GM18519 (cell line): ENCODE results near the gene ATG4B.

Experiments used
- ATAC-seq: cut with Tn5 transposase; IDR thresholded peaks from one replicate; pipeline ENCODE4 v1.9.1; 2021; ENCODE audit warnings: mild to moderate bottlenecking, moderate library complexity; ENCODE audit not compliant: unreplicated experiment, low FRiP score

Gene ATG4B

GRCh38 chr2:241612156-241613016, 25.1 kb upstream of the ATG4B start:
- ATAC-seq, result no peak

DNA sequence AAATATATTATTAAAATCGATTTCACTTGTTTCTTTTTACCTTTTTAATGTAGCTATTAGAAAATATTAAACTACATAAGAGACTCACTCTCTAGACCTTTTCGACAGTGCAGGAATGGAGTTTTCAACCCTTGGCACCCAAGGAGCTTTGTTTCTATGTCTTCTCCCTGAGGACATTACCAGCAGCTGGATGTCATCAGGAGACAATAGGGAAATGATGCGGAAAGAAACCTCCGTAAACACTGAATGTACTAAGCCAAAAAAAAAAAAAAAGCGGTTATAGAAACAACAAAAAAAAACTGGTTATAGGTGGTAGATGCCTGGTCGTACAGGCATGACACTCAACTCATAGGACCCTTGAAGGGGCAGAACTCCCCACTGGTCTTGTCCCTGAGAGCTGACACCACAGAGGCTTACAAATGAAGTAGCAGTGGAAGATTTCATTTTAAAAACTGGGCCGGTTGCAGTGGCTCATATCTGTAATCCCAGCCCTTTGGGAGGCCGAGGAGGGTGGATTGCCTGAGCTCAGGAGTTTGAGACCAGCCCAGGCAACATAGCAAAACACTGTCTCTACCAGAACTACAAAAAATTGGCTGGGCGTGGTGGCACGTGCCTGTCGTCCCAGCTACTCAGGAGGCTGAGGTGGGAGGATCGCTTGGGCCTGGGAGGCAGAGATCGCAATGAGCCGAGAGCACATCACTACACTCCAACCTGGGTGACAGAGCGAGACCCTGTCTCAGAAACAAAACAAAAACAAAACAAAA, 24.3 kb upstream of the ATG4B start:
- no peak for ATAC-seq

DNA sequence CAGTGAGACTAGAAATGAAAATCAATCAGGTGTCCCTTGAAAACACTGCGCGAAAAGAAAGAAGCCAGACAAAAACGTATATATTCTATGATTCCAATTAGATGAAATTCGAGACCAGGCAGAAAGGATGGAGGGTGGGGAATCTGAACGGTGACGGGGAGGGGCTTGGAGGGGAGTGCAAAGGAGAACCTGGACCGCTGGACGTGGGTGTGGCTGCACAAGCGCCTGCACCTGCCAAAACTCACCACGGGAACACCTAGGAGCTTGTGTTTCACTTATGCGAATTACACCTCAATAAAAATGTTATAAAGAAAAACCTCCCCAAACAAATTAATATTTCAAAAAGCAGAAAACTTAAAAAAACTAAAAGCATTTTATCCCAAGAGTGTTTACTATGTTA, 22.5 kb upstream of the ATG4B start:
- no peak for ATAC-seq

GRCh38 chr2:241615522-241616052, 21.9 kb upstream of the ATG4B start:
- no peak for ATAC-seq

DNA sequence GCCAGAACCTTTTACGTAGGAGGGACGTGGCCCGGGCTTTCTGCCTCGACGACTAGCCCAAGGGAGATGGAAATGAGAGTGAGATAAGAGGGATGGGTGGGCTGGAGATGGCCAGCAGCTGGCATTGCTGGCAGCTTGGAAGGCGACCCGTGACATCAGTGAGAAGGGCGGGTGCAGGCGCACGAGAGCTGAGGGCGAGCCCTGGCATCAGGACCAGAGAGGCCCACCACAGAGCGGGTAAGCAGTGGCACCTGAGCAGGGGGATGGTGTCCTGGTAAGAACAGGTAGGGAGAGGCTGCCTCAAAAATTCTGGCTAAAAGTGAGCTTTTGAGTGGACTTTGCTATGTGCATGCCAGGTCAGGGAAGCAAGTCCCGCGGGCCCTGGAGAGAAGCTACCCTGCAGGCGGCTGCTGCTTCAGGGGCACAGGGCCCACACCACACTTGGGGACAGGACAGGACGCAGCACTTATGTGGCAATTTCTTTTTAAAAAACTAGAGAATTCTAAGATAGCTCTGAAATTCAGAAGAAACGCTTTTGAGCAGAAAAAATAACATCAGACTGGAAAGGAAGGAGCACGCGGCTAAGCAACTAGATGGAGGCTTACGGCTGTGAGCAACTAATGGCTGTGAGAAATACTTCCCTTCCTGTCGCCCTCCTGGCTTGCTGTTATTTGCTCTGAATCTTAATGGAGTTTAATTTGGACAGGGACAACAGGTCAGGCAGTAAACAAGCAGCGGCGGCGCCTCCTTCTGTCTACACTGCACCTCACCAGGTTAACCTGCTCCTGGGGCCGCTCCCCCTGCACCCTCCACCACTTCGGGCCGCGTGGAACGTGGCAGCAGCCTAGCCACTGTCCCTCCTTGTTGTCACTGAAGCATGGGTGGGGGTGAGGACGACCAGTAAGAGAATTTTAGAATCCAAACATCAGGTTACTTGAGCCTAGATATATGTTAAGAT, 21.0 kb upstream of the ATG4B start:
- no peak for ATAC-seq

- ATAC-seq, result no peak
These were observed 19.9 kb upstream of the ATG4B start for GRCh38 chr2:241617431-241618154.

DNA sequence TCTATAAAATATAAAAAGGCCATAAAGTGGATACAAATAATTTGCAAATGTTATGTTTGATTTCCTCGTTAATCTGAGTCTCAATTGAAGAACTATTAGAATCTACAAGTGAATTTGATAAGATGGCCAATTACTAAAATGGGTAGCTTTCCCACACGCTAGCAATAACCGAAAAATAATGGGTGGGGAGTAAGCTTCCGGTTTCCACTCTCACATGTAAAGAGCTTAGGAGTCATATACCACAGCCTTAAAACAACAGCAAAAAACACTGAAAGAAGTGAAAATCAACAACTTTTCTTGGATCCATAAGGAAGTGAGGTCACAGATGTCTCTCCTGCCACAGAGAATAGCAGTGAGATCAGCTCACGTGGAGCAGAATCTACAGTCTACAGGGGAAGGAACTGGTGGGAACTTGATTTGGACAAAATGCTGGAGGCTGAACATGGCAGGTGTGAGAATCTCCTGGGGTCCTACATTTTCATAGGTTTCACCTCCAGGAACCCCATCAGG, 19.1 kb upstream of the ATG4B start:
- ATAC-seq, result no peak

GRCh38 chr2:241618829-241619228, 18.7 kb upstream of the ATG4B start:
- ATAC-seq, result no peak

GRCh38 chr2:241619597-241620418, 17.7 kb upstream of the ATG4B start:
- ATAC-seq, result no peak

GRCh38 chr2:241620419-241620769, 17.1 kb upstream of the ATG4B start:
- no peak for ATAC-seq

- ATAC-seq, result no peak
These were observed 9.8 kb upstream of the ATG4B start for GRCh38 chr2:241627675-241628074.

GRCh38 chr2:241629762-241630435, 7.6 kb upstream of the ATG4B start:
- no peak for ATAC-seq

DNA sequence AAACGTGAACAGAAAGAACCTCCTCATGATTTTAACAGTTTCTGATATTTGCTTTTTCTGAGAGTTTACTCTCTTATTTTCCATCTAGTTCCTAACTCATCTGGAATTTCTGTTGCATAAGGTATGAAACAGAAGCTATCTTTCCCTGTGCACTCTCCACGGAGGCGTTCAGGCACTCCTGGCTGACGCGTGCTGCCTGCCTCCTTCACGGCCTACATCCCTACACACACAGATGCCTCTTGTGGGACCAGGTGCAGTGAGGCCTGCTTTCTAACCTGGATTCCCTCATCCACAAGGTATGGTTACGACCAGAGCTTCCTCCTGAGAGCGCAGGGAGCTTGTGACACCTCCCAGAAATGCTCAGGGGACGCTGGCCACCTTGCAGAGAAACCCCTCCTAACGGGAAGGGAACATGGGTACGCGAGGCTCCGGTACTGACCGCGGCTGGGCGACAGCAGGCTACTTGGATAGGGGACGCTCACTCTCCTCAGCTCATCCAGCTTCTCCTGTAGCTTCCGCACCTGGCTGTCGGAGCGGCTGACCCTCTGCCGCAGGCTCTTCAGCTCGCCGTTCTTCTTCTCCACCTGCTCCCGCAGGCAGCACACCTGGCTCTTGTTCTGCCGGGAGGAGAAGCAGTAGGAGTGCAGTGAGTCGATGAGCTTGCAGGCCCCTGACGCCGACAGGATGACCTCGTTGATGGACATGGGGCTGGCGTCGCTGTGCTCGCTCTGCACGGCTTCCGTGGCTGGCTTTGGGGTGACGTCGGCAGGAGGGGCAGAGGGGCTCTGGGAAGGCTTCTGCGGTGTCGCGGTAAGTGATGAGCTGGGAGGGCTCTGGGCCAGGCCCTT, 4.8 kb upstream of the ATG4B start:
- no peak for ATAC-seq

- no peak for ATAC-seq
These were observed 3.9 kb upstream of the ATG4B start for GRCh38 chr2:241633561-241633960.

- no peak for ATAC-seq
These were observed 1.7 kb upstream of the ATG4B start for GRCh38 chr2:241635756-241636155.

DNA sequence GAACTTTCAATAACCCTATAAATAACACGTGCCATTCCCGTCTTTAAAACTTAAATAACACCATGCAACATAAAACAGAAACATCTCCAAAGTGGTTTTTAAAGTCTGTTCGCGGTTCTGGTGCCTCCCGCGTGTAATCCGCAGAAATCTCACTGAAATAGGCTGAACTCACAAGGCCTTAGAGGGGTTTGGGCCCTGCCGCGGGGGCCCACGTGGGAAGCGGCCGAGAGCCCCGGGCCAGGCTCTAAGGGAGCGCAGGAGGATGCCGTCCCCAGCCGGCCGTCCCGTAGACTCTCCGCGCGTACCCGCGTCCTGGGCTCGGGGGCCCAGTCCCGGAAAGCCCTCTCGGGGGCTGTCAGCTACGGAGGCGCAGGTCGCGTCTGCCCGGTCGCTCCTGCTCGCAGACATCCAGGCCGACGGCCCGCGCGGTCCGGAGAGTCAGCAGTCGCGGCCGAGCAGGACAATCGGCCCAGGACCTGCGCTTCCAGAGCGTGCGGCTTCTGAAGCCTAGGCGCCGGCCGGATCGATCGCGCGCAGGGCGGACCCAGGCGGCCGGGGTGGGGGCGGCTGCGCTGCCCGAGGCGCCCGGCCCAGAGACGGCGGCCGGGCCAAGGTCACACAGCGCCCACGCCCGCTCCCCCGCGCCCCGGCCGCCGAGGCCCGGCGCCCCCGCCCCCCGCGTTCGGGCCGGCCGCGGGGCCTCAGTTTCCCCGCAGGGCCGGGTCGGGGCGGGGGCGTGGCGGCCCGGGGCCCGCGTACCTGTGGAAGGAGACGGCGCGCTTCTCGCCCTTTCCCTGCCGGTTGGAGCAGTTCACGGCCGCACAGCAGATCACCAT, 1.1 kb upstream of the ATG4B start:
- peak; percentile 19 for ATAC-seq
